ENCODE results near the gene LDB3. TPM values are rescaled to one million over a fixed set of nuclear protein-coding genes. Genes with fewer than 3 reads are reported as not detected.

The LDB3 gene
- total and polyA plus RNA-seq, 2 of the 8 experiments (the other 6 are each of a cell fraction or from before 2014, with no cell fraction given), result 0.20 to 0.43 TPM

GRCh38 chr10:86655596-86655995 is 12.7 kb upstream of the LDB3 start:
- 83% methylated on average over 3 of the region's 3 CpGs; no CpG with 5 or more reads in 1 of the 2 experiments for WGBS, 2 experiments (ENCODE audit: extremely low coverage in 1 of 2, insufficient coverage in 1 of 2, insufficient read length in 1 of 2, insufficient replicate concordance in 2 of 2, low coverage in 1 of 2, low lambda C conversion rate in 2 of 2, missing lambda C conversion rate in 1 of 2)
- POLR2A ChIA-PET (ENCODE audit: partially characterized antibody), result no interaction called here
- DNase-seq (ENCODE audit: low read depth in 1 of 2, low spot score in 2 of 2), result no peak

More at GRCh38 chr10:86655596-86655995, 12.7 kb upstream of the LDB3 start:
- Histone ChIP-seq H3K18ac (ENCODE audit: extremely low read depth, low read length) (no peak overlapping the region), H2BK20ac (ENCODE audit: low read length) (no peak overlapping the region), H4K8ac (ENCODE audit: extremely low read depth, insufficient read depth, low read length) (no peak overlapping the region), H2BK120ac (replicated peaks; ENCODE audit: low read depth, low read length) (no peak overlapping the region), H3K79me1 (ENCODE audit: low read depth, low read length) (no peaks in the 10 kb centered on the region), H2BK15ac (ENCODE audit: low read length) (no peak overlapping the region), H3K27me3 (replicated peaks in 1 of 4; ENCODE audit: control insufficient read depth in 3 of 4, extremely low read depth in 1 of 4, insufficient read depth in 3 of 4, low read length in 3 of 4) (no peaks in the 10 kb centered on the region), H3K4ac (replicated peaks; ENCODE audit: insufficient read length, low read depth, low read length) (no peak overlapping the region), H4K20me1 (replicated peaks in 1 of 2; ENCODE audit: control insufficient read depth in 1 of 2, insufficient read depth in 2 of 2, low read length in 2 of 2) (peaks cover 0 to 6% of the 10 kb centered on the region in 2 experiments), H4K91ac (replicated peaks; ENCODE audit: insufficient read length, low read length) (no peak overlapping the region), H2BK5ac (ENCODE audit: low read depth, low read length) (no peak overlapping the region), H3K79me2 (ENCODE audit: control insufficient read depth in 1 of 2, insufficient read depth in 2 of 2, low read length in 2 of 2) (no peaks in the 10 kb centered on the region), H3K9ac (replicated peaks in 1 of 4; ENCODE audit: extremely low read depth in 1 of 4, low read depth in 3 of 4, low read length in 3 of 4) (no peak overlapping the region), H4K5ac (ENCODE audit: insufficient read length, low read depth, low read length) (no peak overlapping the region), H3K9me3 (ENCODE audit: insufficient read depth in 2 of 2, low read depth in 1 of 2, low read length in 1 of 2) (no peaks in the 10 kb centered on the region), H2BK12ac (ENCODE audit: low read depth, low read length) (no peak overlapping the region), H3K4me2 (ENCODE audit: insufficient read depth in 1 of 2, low read depth in 2 of 2, low read length in 2 of 2) (no peak overlapping the region), H3K4me3 (ENCODE audit: extremely low read depth in 1 of 4, insufficient read depth in 2 of 4, low read depth in 3 of 4, low read length in 4 of 4) (no peak overlapping the region), H3K56ac (replicated peaks; ENCODE audit: insufficient read length, low read depth, low read length) (no peak overlapping the region), H2AK5ac (ENCODE audit: low read depth, low read length) (no peak overlapping the region), H3K23me2 (ENCODE audit: low read depth, low read length) (peaks cover 7% of the 10 kb centered on the region; the same call in 1 of the 2 replicates), H3K14ac (ENCODE audit: insufficient read length) (no peak overlapping the region), H2AFZ (ENCODE audit: low read length) (no peak overlapping the region), H3K4me1 (replicated peaks in 1 of 4; ENCODE audit: control insufficient read depth in 3 of 4, insufficient read depth in 4 of 4, low read length in 3 of 4) (peaks cover 0 to 6% (median 3%) of the 10 kb centered on the region in 4 experiments; a peak in 1 of 7 replicates), H3K23ac (ENCODE audit: insufficient read length) (no peak overlapping the region), H3K27ac (ENCODE audit: low read depth, low read length) (no peak overlapping the region), H3K36me3 (ENCODE audit: control insufficient read depth in 2 of 4, insufficient read depth in 4 of 4, low read length in 3 of 4) (no peaks in the 10 kb centered on the region)
- TF ChIP-seq HDAC6 (IDR thresholded peaks at IDR 0.05; ENCODE audit: low read depth, low read length), result no peak
- no peak for FAIRE-seq
- CTCF ChIA-PET (ENCODE audit: partially characterized antibody), result interaction anchor here (0.7 to 1.7 kb wide), 3 partner anchors 11 to 311 kb away, joined by 3 to 7 read pairs (median 5); no protein-coding TSS in a partner anchor

Measured in H1 (cell line).